SU-DHL-6 (cell line): Measurements from ENCODE around the gene RIMBP2.

Experiments used
- H2AFZ ChIP-seq: fragments of 200-600 bp; sonication (generic); 2 replicates; pipeline ENCODE4 v1.6.1; 2014; ENCODE audit warnings: low read depth, mild to moderate bottlenecking, moderate library complexity, mixed read lengths, antibody characterized with exemption, low read length; ENCODE audit not compliant: severe bottlenecking
- H3F3A ChIP-seq: fragments of 200-600 bp; shearing (Covaris generic); 2 replicates; pipeline ENCODE4 v1.6.0; 2016; ENCODE audit warnings: antibody characterized with exemption, mild to moderate bottlenecking; ENCODE audit not compliant: insufficient read depth
- H3K27ac ChIP-seq: fragments of 200-600 bp; sonication (generic); 2 replicates; pipeline ENCODE4 v1.5.1; 2016; ENCODE audit warnings: low read depth, mild to moderate bottlenecking, low read length, moderate library complexity, mixed read lengths
- H3K27me3 ChIP-seq: fragments of 200-600 bp; sonication (generic), shearing (Covaris generic); 2 replicates; pipeline ENCODE4 v1.6.0; 2014; ENCODE audit warnings: mild to moderate bottlenecking, low read length
- H3K36me3 ChIP-seq: fragments of 200-600 bp; sonication (generic); 2 replicates; pipeline ENCODE4 v1.6.1; 2014; ENCODE audit warnings: mild to moderate bottlenecking, low read length, mixed read lengths
- H3K4me2 ChIP-seq: fragments of 300-600, 200-600 bp; shearing (Covaris generic), sonication (generic); 2 replicates; pipeline ENCODE4 v1.6.0; 2014; ENCODE audit warnings: low read length, low read depth, mild to moderate bottlenecking; ENCODE audit not compliant: poor library complexity, severe bottlenecking
- H3K4me3 ChIP-seq: fragments of 200-600 bp; sonication (generic); 2 replicates; pipeline ENCODE4 v1.5.1; 2014; ENCODE audit warnings: antibody characterized with exemption, low read length, mild to moderate bottlenecking, mixed read lengths; ENCODE audit not compliant: insufficient read depth, poor library complexity, severe bottlenecking
- H3K79me2 ChIP-seq: fragments of 200-600 bp; sonication (generic); 2 replicates; pipeline ENCODE4 v1.6.1; 2014; ENCODE audit warnings: mild to moderate bottlenecking, low read length, moderate library complexity; ENCODE audit not compliant: insufficient read depth
- H3K9ac ChIP-seq: fragments of 200-600 bp; sonication (generic); 2 replicates; pipeline ENCODE4 v1.7.0; 2014; ENCODE audit warnings: mild to moderate bottlenecking, low read length
- H3K9me2 ChIP-seq: fragments of 200-600 bp; sonication (generic); replicated peaks from 2 replicates; pipeline ENCODE4 v1.6.1; 2014; ENCODE audit warnings: low read length; ENCODE audit not compliant: insufficient read depth
- H3K9me3 ChIP-seq: fragments of 200-600 bp; sonication (generic); 2 replicates; pipeline ENCODE4 v1.6.1; 2014; ENCODE audit warnings: low read length, mixed read lengths; ENCODE audit not compliant: insufficient read depth
- H4K20me1 ChIP-seq: fragments of 200-600 bp; sonication (generic); 2 replicates; pipeline ENCODE4 v1.6.1; 2014; ENCODE audit warnings: low read depth, mild to moderate bottlenecking, antibody characterized with exemption, low read length, moderate library complexity, mixed read lengths
- CTCF ChIP-seq: fragments of 200-600 bp; sonication (generic); IDR thresholded peaks from one replicate; pipeline ENCODE4 v1.5.1; 2017; ENCODE audit warnings: antibody characterized with exemption, mild to moderate bottlenecking, low read length, moderate library complexity; ENCODE audit not compliant: insufficient read depth, poor library complexity, severe bottlenecking
- EZH2phosphoT487 ChIP-seq: fragments of 200-600 bp; sonication (generic), shearing (Covaris generic); conservative IDR thresholded peaks from 2 replicates; pipeline ENCODE4 v1.6.1; 2018; ENCODE audit warnings: mild to moderate bottlenecking, antibody characterized with exemption, low read length, moderate library complexity, mixed read lengths

Gene RIMBP2

GRCh38 chr12:130527239-130527638 lies 188.9 kb downstream of the RIMBP2 start:
- H3K27me3 ChIP-seq = no peaks in the 10 kb centered on the region; the same call in 1 of the 2 replicates
- H3K9me3 ChIP-seq = no peaks in the 10 kb centered on the region
- H4K20me1 ChIP-seq = no peaks in the 10 kb centered on the region
- H3K79me2 ChIP-seq = no peaks in the 10 kb centered on the region
- H3K4me2 ChIP-seq = no peak overlapping the region
- no peak overlapping the region for H3K9ac ChIP-seq
- no peak for TF ChIP-seq EZH2phosphoT487
- TF ChIP-seq CTCF = no peak
- no peak overlapping the region for H3K4me3 ChIP-seq
- no peaks in the 10 kb centered on the region for H3K36me3 ChIP-seq
- no peaks in the 10 kb centered on the region for H3K9me2 ChIP-seq
- no peak overlapping the region for H2AFZ ChIP-seq
- no peaks in the 10 kb centered on the region for H3F3A ChIP-seq
- no peak overlapping the region for H3K27ac ChIP-seq

GRCh38 chr12:130526813-130527212 lies 189.3 kb downstream of the RIMBP2 start:
- Histone ChIP-seq H4K20me1 (no peaks in the 10 kb centered on the region), H3K9me2 (no peaks in the 10 kb centered on the region), H3K27ac (no peak overlapping the region), H3K36me3 (no peaks in the 10 kb centered on the region), H3K9ac (no peak overlapping the region), H3K27me3 (no peaks in the 10 kb centered on the region; the same call in 1 of the 2 replicates), H3K79me2 (no peaks in the 10 kb centered on the region), H3F3A (no peaks in the 10 kb centered on the region), H2AFZ (no peak overlapping the region), H3K9me3 (no peaks in the 10 kb centered on the region), H3K4me3 (no peak overlapping the region), H3K4me2 (no peak overlapping the region)
- no peak for TF ChIP-seq CTCF
- no peak for TF ChIP-seq EZH2phosphoT487

GRCh38 chr12:130525384-130526172 lies 190.5 kb downstream of the RIMBP2 start:
- no peaks in the 10 kb centered on the region; the same call in 1 of the 2 replicates for H3K27me3 ChIP-seq
- H3K9me2 ChIP-seq = no peaks in the 10 kb centered on the region
- no peak overlapping the region for H3K4me2 ChIP-seq
- H3K79me2 ChIP-seq = no peaks in the 10 kb centered on the region
- no peak for TF ChIP-seq CTCF
- TF ChIP-seq EZH2phosphoT487 = no peak
- H4K20me1 ChIP-seq = no peaks in the 10 kb centered on the region
- H2AFZ ChIP-seq = no peak overlapping the region
- no peaks in the 10 kb centered on the region for H3F3A ChIP-seq
- H3K4me3 ChIP-seq = no peak overlapping the region
- no peak overlapping the region for H3K27ac ChIP-seq
- H3K9ac ChIP-seq = no peak overlapping the region
- no peaks in the 10 kb centered on the region for H3K9me3 ChIP-seq
- H3K36me3 ChIP-seq = no peaks in the 10 kb centered on the region
